Retinal pigment epithelial cell (primary cell): ENCODE results near the gene SORL1-AS1.

Experiments
- DNase-seq: peaks from one replicate; pipeline ENCODE4 v3.0.0-alpha.2; 2010; ENCODE audit warnings: low read depth
- H3K4me3 ChIP-seq: 2 replicates; pipeline ENCODE4 v1.5.1; 2011; ENCODE audit warnings: mild to moderate bottlenecking, low read length, control low read depth, moderate library complexity
- CTCF ChIP-seq: conservative IDR thresholded peaks from 2 replicates; pipeline ENCODE4 v1.5.1; 2011; ENCODE audit warnings: low read depth, low read length, control low read depth, inconsistent platforms

The SORL1-AS1 gene

GRCh38 chr11:121488641-121489040, 35.9 kb upstream of the SORL1-AS1 start:
- H3K4me3 ChIP-seq, result no peak overlapping the region
- DNase-seq, result no peak
- TF ChIP-seq CTCF, result no peak

GRCh38 chr11:121488170-121488569, 35.4 kb upstream of the SORL1-AS1 start:
- DNase-seq, result no peak
- no peak overlapping the region for H3K4me3 ChIP-seq
- no peak for TF ChIP-seq CTCF

GRCh38 chr11:121487191-121487590, 34.4 kb upstream of the SORL1-AS1 start:
- TF ChIP-seq CTCF, result no peak
- DNase-seq, result no peak
- H3K4me3 ChIP-seq, result no peak overlapping the region

GRCh38 chr11:121486054-121486453, 33.3 kb upstream of the SORL1-AS1 start:
- TF ChIP-seq CTCF, result no peak
- DNase-seq, result no peak
- no peak overlapping the region for H3K4me3 ChIP-seq

GRCh38 chr11:121485216-121485615, 32.4 kb upstream of the SORL1-AS1 start:
- no peak overlapping the region for H3K4me3 ChIP-seq
- no peak for DNase-seq
- no peak for TF ChIP-seq CTCF

- no peak overlapping the region for H3K4me3 ChIP-seq
- TF ChIP-seq CTCF, result no peak
- DNase-seq, result no peak
Observed at GRCh38 chr11:121483805-121484480, 31.2 kb upstream of the SORL1-AS1 start.
